Adrenal gland (tissue), 5 donors: ENCODE data around the gene APELA.

ENCODE experiments used
- POLR2A ChIP-seq, 2 donors: fragments of 450-650 bp; IDR thresholded peaks; one replicate each; pipeline ENCODE4 v1.6.1; 2017; ENCODE audit warnings: antibody characterized with exemption in 2 of 2, mild to moderate bottlenecking in 2 of 2, moderate library complexity in 1 of 2
- TF ChIP-seq, protein P1 (sequence below), 6 experiments: fragments of 450-650 bp in 4 of 6; fragments of 200-600 bp in 2 of 6; sonication (generic) in 1 of 6; IDR thresholded peaks; 1 replicate in 5 of 6; 2 replicates in 1 of 6; pipeline versions ENCODE4 v1.5.1 to v1.8.0; 2016 to 2021; ENCODE audit warnings: antibody characterized with exemption in 6 of 6, mild to moderate bottlenecking in 2 of 6, moderate library complexity in 1 of 6
- donor health status: DM: no; HTN: no; CAD: no.

DNA sequence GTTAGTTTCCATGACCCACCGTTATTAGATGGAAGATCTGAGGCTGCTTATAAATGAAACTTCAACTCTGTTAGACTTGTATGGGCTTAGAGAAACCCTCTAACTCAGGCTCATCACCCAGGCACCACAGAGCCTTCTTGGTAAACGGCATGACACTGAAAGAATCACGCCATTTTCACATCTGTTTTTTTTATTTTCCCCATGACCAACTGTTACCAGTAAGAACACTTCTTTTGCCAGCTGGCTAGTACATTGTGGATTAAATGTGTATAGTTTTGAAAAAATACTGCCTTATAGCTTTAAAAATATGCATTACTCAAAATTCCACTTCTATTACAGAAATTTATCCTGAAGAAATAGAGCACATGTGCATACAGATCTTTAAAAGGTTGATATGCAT is 48.0 kb upstream of the APELA start:
- TF ChIP-seq, protein P1, sequence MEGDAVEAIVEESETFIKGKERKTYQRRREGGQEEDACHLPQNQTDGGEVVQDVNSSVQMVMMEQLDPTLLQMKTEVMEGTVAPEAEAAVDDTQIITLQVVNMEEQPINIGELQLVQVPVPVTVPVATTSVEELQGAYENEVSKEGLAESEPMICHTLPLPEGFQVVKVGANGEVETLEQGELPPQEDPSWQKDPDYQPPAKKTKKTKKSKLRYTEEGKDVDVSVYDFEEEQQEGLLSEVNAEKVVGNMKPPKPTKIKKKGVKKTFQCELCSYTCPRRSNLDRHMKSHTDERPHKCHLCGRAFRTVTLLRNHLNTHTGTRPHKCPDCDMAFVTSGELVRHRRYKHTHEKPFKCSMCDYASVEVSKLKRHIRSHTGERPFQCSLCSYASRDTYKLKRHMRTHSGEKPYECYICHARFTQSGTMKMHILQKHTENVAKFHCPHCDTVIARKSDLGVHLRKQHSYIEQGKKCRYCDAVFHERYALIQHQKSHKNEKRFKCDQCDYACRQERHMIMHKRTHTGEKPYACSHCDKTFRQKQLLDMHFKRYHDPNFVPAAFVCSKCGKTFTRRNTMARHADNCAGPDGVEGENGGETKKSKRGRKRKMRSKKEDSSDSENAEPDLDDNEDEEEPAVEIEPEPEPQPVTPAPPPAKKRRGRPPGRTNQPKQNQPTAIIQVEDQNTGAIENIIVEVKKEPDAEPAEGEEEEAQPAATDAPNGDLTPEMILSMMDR (IDR thresholded peaks at IDR 0.05) = no peak
- TF ChIP-seq POLR2A (IDR thresholded peaks at IDR 0.05) = no peak
